HG03575 (cell line): ENCODE data around the gene DGCR2.
"Not testable (repeated sequence)": the region's sequence is repeated elsewhere in the genome, so short reads cannot be mapped to it uniquely, and the experiment has no call there.

Source experiments
- ATAC-seq: cut with Tn5 transposase; IDR thresholded peaks from one replicate; pipeline ENCODE4 v1.9.1; 2021; ENCODE audit not compliant: unreplicated experiment, insufficient number of reproducible peaks, low FRiP score; ENCODE audit errors: extremely low read depth

The DGCR2 gene

DNA sequence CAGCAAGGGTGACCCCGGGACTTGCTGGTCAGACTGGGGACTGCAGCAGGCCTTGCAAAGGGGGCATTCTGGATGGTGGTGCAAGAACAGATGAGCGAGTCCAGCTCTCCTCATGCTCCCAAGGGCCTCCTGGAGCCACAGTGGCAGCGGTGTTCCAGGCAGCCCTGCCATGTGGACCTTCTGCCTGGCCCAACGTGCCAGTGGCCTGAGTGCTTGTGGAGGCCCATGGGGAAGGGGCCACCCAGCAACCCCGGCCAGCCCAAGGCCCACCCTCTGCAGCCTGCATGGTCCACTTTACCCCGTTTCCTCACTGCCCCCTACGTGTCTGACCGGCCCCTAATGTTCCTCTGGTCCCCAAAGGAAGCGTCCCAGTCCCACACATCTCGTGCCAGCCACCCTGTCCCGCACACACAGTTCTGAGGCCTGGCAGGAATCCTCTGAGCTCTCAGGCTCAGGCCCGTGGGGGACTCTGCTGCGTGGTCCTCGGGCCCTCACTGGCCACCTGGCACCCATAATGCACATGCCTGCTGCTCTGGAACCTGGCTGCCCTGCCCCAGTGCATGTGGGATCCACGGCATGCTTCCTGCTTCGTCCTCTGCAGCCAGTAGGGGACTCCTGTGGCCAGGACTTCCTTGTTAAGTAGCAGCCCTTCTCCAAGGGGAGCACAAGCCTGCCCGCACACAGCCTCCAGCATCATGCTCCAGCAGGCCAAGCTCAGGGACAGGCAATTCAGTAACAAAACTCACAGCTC lies 85.5 kb downstream of the DGCR2 start:
- no peak for ATAC-seq

DNA sequence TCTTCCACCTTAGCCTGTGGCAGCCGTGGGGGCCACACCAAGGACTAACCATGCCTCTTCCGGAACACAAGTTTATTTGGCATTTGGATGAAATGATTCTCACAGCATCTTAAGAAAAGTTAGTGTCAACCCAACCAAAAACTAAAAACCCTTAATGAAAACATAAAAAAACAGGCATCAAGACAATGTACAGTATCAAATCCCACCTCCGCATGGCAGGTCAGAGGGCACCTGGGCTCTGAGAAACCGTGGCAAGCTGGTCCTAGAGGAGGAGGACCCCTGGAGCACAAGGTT lies 86.0 kb downstream of the DGCR2 start:
- ATAC-seq: no peak

GRCh38 chr22:19035474-19036228 lies 86.6 kb downstream of the DGCR2 start:
- no peak for ATAC-seq

DNA sequence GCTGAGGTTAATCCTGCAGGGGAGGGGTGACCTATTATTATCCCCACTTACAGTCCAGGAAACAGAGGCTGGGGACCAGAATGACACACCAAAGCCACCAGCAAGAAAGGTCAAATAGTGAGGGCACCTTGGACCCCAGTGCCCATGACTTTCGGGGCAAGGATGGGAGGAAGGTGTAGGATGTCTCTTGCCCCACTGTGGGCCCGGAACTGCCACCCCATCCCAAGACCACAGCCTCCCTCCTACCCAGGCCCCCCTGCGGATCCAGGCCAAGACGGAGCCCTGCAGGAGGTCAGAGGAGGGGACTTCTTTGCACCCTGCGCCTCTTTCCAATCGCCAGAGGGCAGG lies 87.1 kb downstream of the DGCR2 start:
- ATAC-seq: not testable (repeated sequence)

- not testable (repeated sequence) for ATAC-seq
These were observed 87.5 kb downstream of the DGCR2 start for GRCh38 chr22:19034724-19035120.

- ATAC-seq: not testable (repeated sequence)
These were observed 88.0 kb downstream of the DGCR2 start for GRCh38 chr22:19034031-19034723.

DNA sequence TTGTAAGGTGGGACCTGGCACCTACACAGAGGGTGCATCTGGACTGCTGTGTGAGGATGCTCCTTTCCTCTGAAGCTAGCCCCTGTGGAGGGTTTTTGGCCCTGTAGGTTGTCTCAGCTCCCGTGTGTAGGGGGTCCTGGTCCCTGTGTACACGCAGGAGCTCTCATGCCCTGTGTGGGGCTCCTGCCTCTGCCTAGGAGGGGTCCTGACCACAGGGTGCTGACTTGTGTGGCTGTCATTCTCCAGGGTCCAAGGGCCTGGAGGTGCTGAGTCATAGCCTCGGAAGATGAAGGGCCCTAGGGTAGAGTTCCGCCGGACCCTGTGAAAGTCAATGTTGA lies 88.7 kb downstream of the DGCR2 start:
- ATAC-seq: not testable (repeated sequence)

GRCh38 chr22:19032898-19033567 lies 89.2 kb downstream of the DGCR2 start:
- ATAC-seq: not testable (repeated sequence)

GRCh38 chr22:19032156-19032785 lies 89.9 kb downstream of the DGCR2 start:
- not testable (repeated sequence) for ATAC-seq

- ATAC-seq: not testable (repeated sequence)
These were observed 91.3 kb downstream of the DGCR2 start for GRCh38 chr22:19030889-19031252.

GRCh38 chr22:19030226-19030888 lies 91.9 kb downstream of the DGCR2 start:
- not testable (repeated sequence) for ATAC-seq

DNA sequence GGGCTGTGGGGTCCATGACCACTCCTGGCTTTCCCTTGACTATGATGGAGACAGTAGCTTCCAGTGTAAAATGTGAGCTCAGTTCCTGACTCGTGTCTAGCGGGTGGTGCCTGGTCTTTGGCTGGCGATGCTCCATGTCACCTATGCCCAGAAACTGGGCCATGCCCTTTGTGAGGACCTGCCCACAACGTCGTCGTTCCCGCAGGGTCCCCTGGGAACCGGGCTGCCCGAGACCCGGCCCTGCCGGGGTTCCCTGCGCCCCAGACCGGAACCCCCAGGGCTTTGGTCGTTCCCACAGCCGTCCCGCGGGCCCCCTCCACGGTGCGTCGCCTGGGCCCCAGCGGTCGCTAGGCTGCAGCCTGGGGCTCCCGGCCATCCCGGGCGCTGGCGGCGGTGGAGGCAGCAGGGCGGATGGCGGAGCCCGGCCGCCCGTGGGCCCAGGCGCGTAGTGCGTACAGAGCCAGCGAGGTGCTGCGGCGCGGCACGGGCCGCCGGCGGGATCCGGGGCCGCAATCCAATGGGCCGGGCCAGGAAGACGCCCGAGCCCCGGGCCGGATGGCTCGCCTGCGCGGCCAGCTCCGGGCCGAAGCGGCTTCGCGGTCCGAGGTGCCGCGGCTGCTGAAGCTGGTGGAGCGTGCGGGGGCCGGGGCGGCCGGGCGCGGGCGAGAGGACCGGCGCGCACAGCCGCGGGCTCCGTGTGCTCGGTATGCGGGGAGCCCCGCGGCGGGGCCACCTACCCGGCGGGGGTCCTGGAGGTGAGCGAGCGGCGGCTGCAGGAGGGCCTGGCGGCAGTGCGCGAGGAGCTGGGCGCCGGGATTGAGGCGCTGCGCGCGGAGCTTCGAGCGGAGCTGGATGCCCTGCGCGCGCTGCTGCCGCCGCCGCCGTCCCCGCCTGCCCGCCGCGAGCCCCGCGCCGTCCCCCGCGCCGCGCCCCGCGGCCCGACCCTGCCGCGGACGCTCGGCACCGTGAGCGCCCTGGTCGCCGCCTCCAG lies 92.8 kb downstream of the DGCR2 start:
- not testable (repeated sequence) for ATAC-seq

DNA sequence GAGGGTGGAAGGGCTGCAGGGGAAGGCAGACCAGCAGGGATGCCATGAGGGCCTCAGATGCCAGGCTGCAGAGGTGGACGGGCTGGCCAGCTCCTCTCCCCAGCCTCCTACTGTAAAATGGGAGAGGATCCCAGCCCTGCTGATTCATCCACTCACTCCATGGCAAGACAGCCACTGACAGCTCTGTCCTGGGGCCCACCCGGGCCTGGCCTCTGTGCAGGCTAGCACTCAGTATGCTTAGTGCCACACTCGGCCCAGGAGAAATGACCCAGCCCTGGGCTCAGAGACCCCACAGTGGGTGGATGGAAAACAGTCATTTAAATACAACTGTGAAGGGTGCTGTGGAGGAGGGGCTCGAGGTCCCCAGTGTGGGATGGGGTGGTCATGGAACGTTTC lies 94.2 kb downstream of the DGCR2 start:
- ATAC-seq: not testable (repeated sequence)

DNA sequence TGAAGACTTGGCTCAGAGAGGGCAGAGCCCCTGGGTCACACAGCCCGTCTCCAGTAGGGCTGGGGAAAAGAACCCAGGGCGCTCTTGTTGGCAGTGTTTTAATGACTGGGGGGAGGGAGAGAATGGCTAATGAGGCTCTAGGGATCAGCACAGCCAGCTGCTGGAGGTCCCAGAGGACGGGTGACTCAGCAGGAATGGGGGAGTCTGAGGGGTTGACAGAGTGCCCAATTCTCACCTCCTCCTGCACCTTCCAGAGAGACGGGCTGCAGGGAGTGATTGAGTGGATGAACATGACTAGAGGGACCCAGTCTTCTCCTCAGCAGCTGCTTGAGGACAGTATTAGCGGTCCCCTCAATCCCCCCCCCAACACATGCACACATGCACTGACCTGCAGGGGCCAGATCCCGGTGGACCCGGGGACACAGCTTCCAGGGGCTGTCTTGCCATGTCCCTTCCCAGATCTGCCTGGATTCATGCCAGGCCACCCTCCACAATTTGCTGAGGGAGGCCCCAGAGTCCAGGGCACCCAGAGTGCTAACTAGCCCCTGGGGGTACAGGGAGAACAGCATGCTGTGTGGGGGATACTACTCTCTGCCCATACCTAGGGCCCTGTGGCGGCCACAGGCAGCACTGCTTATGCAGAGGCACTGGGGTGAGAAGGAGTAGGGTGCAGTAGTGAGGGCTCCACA lies 94.7 kb downstream of the DGCR2 start:
- ATAC-seq: not testable (repeated sequence)

DNA sequence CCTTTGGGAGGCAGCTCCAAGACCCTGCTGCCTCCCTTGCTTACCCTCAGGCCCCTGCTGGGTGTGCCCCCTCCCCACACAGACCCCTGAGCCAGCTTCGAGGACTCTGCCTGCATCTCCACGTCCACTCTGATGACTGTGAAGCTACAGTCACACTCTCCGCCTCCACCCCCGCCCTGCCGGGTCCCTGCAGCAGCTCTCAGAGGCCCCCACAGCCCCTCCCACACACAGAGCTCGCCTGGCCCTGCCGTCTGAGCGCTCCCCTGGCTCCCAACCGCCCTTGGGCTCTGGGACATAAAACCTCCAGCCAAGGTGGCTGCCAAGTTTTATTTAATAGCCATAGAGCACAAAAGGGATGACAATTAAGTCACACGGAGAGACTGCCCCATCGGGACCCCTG lies 96.1 kb downstream of the DGCR2 start:
- not testable (repeated sequence) for ATAC-seq

DNA sequence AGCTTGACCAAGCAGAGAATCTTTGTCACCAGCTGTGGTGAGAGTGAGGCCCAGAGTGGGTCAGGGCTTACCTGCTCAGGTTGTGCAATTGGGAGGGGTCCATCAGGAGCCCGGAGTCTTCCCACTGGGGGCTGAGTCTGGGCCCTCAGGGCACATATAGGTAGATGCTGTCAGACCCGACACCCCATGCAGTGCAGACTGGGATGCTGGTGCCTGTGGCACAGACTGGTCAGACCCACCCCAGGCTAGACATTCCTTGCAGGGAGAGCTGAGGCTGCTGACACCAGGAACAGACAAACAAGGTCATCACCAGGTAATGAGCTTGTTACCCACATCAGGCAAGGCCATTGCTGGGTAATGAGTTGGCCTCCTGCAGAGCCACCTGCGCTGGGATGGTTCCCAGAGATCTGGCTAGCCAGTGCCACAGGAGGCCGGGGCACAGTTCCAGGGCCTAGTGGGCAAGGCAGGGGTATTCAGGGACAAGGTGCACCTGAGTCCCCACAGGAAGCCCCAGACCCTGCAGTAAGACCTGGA lies 97.2 kb downstream of the DGCR2 start:
- ATAC-seq: not testable (repeated sequence)

- not testable (repeated sequence) for ATAC-seq
These were observed 98.3 kb downstream of the DGCR2 start for GRCh38 chr22:19023931-19024330.
